Measurements from ENCODE around the gene ONECUT2. TPM values are rescaled to one million over a fixed set of nuclear protein-coding genes. Genes with fewer than 3 reads are reported as not detected.
"Not testable (repeated sequence)": the region's sequence is repeated elsewhere in the genome, so short reads cannot be mapped to it uniquely, and the experiment has no call there.

The ONECUT2 gene
- under 1 TPM in 1 of 4 donors, not detected in 3; under 0.01 TPM for total RNA-seq
- under 1 TPM in 1 of 3 donors, not detected in 2; 0.03 TPM for polyA plus RNA-seq

DNA sequence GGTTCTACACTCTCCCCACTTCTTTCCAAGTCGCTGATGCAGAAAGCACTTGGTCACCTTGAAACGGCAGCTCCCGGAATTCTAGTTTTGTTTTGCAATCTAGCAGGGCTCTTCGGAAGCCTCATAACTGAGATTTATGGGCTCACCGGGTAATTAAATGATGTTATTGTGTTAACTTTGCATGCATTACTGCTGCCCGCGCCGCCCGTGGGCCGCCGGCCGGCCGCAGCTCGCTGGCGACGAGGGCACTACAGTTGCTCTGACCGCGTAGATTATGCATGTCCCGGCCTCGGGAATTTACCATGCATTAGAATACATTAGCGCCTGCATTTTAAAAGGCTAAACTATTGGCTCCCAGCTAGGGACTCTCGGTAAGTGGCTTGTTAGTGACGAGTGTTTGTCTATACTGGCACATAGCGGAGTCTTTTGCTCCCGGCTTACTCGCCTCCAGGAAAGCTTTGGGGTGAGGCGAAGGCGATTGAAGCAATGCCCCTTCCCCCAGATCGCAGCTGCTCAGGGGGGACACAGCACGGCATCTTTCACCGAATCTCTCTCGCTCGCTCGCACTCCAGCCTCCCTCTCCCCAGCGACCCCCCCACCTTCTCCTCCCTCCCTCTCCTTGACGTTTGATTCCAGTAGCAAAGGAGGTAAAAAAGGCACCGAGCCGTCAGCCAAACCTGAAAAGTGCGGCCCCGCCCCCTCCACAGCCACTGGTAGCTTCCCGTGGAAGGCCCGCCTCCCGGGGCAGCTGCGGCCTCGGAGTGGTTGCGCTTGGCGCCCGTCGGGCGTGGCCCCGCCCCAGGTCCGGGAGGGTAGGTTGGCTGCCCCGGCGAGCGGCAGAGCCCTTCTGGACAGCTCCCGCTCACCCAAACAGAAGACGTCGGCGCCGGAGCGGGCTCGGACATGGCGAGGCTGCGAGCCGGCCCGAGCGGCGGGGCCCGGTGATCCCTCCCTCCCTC is at the start of gene ONECUT2:
Gene ONECUT2, plus strand, starts transcription at position 839 of the 959 bp plus-strand sequence. CDS start 343 bp downstream, outside the sequence.
- Histone ChIP-seq H3K27ac (no peak within 1 kb of the TSS), H3K4me3 (peak within 1 kb of the TSS; percentile 10 to 52 (median 47)), H3K9me3 (no peaks in the 10 kb centered on the region), H3K36me3 (no peaks in the 10 kb centered on the region), H3K4me1 (peaks cover 0 to 61% (median 56%) of the 10 kb centered on the region in 4 donors), H3K27me3 (peaks cover 75 to 96% (median 93%) of the 10 kb centered on the region in 3 donors)
- 1 to 2% methylated on average over 69 of the region's 69 CpGs for WGBS, 2 donors
- TF ChIP-seq POLR2AphosphoS5 (IDR thresholded peaks at IDR 0.05) (no peak), POLR2A (IDR thresholded peaks at IDR 0.05) (no peak), EP300 (IDR thresholded peaks at IDR 0.05) (no peak)
- TF ChIP-seq, protein P1, sequence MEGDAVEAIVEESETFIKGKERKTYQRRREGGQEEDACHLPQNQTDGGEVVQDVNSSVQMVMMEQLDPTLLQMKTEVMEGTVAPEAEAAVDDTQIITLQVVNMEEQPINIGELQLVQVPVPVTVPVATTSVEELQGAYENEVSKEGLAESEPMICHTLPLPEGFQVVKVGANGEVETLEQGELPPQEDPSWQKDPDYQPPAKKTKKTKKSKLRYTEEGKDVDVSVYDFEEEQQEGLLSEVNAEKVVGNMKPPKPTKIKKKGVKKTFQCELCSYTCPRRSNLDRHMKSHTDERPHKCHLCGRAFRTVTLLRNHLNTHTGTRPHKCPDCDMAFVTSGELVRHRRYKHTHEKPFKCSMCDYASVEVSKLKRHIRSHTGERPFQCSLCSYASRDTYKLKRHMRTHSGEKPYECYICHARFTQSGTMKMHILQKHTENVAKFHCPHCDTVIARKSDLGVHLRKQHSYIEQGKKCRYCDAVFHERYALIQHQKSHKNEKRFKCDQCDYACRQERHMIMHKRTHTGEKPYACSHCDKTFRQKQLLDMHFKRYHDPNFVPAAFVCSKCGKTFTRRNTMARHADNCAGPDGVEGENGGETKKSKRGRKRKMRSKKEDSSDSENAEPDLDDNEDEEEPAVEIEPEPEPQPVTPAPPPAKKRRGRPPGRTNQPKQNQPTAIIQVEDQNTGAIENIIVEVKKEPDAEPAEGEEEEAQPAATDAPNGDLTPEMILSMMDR (IDR thresholded peaks at IDR 0.05), result no peak
- intact Hi-C loops (cut with DNase I), result no loop called here
- peak; percentile 86 for DNase-seq

DNA sequence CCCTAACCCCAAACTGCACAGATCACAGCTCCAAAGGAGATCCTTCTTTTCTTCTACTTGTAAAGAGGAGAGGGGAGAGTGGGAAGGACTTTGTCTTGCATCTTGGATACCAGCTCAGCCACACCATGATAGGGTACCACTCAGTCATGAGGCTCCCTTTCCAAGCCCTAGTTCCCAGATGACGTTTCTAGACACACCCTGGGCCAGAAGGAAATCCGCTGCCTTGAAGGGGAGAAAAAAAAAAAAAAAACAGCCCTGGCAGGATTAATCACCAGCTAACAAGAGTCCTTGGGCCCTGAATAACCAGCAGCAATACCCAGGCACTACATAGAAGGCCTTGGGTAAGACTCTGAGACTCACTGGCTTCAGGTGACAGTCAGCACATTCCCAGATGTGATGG is 45.9 kb upstream of the ONECUT2 start:
- Histone ChIP-seq H3K27me3 (no peaks in the 10 kb centered on the region), H3K36me3 (no peaks in the 10 kb centered on the region), H3K9me3 (no peaks in the 10 kb centered on the region), H3K27ac (no peak overlapping the region), H3K4me1 (no peaks in the 10 kb centered on the region), H3K4me3 (no peak overlapping the region)
- TF ChIP-seq, protein P1 (IDR thresholded peaks at IDR 0.05), result no peak
- no peak for TF ChIP-seq EP300 (IDR thresholded peaks at IDR 0.05)
- no peak for TF ChIP-seq POLR2AphosphoS5 (IDR thresholded peaks at IDR 0.05)
- no peak for TF ChIP-seq POLR2A (IDR thresholded peaks at IDR 0.05)
- WGBS, 2 donors, result 15 to 55% methylated on average over 2 of the region's 2 CpGs
- no peak for DNase-seq
- intact Hi-C loops (cut with DNase I), result no loop called here

DNA sequence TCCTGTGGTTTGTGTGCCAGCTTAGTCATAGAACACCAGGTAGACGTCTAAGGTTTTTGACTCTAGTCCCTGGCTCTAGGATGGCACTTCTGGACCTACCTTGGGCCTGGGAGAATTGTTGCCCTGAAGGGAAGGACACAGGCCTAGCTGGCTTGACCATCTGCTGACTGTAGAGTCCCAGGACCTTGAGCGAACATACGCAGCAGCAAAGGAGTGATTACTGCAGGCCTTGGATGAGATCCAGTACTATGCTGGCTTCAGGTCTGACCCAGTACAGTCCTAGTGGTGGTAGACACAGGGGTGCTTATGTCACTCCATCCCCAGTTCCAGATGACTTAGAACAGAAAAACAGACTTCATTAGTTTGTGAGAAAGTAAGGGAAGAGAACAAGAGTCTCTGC is 45.1 kb upstream of the ONECUT2 start:
- intact Hi-C loops (cut with DNase I), result no loop called here
- no peaks in the 10 kb centered on the region for H3K27me3 ChIP-seq

DNA sequence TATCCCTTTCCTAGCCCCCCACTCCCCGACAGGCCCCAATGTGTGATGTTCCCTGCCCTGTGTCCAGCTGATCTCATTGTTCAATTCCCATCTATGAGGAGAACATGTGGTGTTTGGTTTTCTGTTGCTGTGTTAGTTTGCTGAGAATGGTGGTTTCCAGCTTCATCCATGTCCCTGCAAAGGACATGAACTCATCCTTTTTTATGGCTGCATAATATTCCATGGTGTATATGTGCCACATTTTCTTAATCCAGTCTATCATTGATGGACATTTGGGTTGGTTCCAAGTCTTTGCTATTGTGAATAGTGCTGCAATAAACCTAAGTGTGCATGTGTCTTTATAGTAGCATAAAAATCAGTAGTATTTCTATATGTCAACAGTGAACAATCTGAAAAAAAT is 40.4 kb upstream of the ONECUT2 start:
- intact Hi-C loops (cut with DNase I); H3K27me3 ChIP-seq; H3K36me3 ChIP-seq; DNase-seq; H3K9me3 ChIP-seq; H3K27ac ChIP-seq; H3K4me3 ChIP-seq; H3K4me1 ChIP-seq: not testable (repeated sequence)
- WGBS, 2 donors, result 95 to 97% methylated on average over 1 of the region's 1 CpG

More for the DNA sequence above, 45.1 kb upstream of the ONECUT2 start:
- Histone ChIP-seq H3K27ac (no peak overlapping the region), H3K36me3 (no peaks in the 10 kb centered on the region), H3K4me1 (no peaks in the 10 kb centered on the region), H3K9me3 (peaks cover 0 to 3% (median 1%) of the 10 kb centered on the region in 4 donors), H3K4me3 (no peak overlapping the region)
- 47 to 72% methylated on average over 3 of the region's 3 CpGs for WGBS, 2 donors
- no peak for DNase-seq
- TF ChIP-seq POLR2AphosphoS5 (IDR thresholded peaks at IDR 0.05) (no peak), EP300 (IDR thresholded peaks at IDR 0.05) (no peak), POLR2A (IDR thresholded peaks at IDR 0.05) (no peak)
- TF ChIP-seq, protein P1 (IDR thresholded peaks at IDR 0.05), result no peak

DNA sequence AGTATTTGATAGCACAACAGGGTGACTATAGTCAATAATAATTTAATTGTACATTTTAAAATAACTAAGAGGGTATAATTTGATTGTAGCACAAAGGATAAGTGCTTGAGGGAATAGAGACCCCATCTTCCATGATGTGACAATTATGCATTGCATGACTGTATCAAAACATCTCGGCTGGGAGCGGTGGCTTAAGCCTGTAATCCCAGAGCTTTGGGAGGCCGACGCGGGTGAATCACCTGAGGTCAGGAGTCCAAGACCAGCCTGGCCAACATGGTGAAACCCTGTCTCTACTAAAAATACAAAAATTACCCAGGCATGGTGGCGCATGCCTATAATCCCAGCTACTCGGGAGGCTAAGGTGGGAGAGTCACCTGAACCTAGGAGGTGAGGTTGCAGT is 38.3 kb upstream of the ONECUT2 start:
- H3K4me1 ChIP-seq; H3K4me3 ChIP-seq; H3K36me3 ChIP-seq; DNase-seq; H3K27ac ChIP-seq; H3K27me3 ChIP-seq; H3K9me3 ChIP-seq; intact Hi-C loops (cut with DNase I): not testable (repeated sequence)
- WGBS, 2 donors, result 94% methylated on average over 7 of the region's 7 CpGs

All from sigmoid colon (tissue), 7 donors.